OCI-LY7 (cell line): Measurements from ENCODE around the gene CCDC85B.

ENCODE experiments used
- EZH2phosphoT487 ChIP-seq: fragments of 200-600 bp; sonication (generic); IDR thresholded peaks from 2 replicates; pipeline ENCODE4 v1.6.1; 2018; ENCODE audit warnings: low read depth, borderline replicate concordance, mild to moderate bottlenecking, mixed run types, antibody characterized with exemption, low read length, moderate library complexity, mixed read lengths
- TF ChIP-seq, protein P1 (sequence below): fragments of 200-600 bp; sonication (generic); conservative IDR thresholded peaks from 2 replicates; pipeline ENCODE4 v1.5.1; 2014; ENCODE audit warnings: mild to moderate bottlenecking, antibody characterized with exemption, low read length, moderate library complexity, mixed read lengths

DNA sequence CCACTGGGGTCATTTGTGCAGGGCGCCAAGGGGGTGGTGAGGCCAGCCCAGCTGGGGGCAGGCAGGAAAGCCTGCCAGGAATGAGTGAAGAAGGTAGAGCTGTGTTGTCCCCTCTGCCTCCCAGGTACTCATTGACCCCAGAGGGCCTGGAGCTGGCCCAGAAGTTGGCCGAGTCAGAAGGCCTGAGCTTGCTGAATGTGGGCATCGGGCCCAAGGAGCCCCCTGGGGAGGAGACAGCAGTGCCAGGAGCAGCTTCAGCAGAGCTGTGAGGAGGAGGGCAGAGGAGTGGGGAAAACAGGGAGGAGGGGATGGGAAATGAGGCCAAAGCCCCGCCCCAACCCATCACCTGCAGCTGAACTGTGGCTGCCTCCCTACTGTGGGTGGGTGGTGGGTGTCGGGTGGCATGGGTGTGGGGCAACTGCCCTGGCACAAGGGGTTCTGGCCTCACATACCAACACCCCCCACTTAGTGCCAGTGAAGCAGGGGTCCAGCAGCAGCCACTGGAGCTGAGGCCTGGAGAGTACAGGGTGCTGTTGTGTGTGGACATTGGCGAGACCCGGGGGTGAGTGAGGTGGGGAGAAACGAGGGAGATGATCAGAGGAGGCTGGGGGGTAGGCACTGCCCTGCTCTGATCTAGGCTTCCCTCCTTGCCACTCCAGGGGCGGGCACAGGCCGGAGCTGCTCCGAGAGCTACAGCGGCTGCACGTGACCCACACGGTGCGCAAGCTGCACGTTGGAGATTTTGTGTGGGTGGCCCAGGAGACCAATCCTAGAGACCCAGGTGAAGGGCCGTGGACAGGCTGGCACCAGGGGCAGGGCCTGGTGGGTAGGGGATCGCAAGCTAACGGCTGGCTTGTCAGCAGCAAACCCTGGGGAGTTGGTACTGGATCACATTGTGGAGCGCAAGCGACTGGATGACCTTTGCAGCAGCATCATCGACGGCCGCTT lies 27.3 kb upstream of the CCDC85B start:
- TF ChIP-seq, protein P1, sequence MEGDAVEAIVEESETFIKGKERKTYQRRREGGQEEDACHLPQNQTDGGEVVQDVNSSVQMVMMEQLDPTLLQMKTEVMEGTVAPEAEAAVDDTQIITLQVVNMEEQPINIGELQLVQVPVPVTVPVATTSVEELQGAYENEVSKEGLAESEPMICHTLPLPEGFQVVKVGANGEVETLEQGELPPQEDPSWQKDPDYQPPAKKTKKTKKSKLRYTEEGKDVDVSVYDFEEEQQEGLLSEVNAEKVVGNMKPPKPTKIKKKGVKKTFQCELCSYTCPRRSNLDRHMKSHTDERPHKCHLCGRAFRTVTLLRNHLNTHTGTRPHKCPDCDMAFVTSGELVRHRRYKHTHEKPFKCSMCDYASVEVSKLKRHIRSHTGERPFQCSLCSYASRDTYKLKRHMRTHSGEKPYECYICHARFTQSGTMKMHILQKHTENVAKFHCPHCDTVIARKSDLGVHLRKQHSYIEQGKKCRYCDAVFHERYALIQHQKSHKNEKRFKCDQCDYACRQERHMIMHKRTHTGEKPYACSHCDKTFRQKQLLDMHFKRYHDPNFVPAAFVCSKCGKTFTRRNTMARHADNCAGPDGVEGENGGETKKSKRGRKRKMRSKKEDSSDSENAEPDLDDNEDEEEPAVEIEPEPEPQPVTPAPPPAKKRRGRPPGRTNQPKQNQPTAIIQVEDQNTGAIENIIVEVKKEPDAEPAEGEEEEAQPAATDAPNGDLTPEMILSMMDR, result no peak
- TF ChIP-seq EZH2phosphoT487, result no peak
